Stimulated activated CD4-positive, alpha-beta T cell treated with anti-CD3 and anti-CD28 coated beads, Interleukin-1b, Interleukin-23, amount 100 ng/mL, for 24 hours (primary cell): ENCODE results near the gene NPHP4.
A peak's percentile ranks its signal among the peaks of the same experiment; 100 is the strongest.

ENCODE experiments used
- DNase-seq, 4 experiments: peaks; one replicate each; pipeline ENCODE4 v3.0.0-alpha.2; 2020; ENCODE audit warnings: low read depth in 4 of 4, low spot score in 1 of 4

The NPHP4 gene

DNA sequence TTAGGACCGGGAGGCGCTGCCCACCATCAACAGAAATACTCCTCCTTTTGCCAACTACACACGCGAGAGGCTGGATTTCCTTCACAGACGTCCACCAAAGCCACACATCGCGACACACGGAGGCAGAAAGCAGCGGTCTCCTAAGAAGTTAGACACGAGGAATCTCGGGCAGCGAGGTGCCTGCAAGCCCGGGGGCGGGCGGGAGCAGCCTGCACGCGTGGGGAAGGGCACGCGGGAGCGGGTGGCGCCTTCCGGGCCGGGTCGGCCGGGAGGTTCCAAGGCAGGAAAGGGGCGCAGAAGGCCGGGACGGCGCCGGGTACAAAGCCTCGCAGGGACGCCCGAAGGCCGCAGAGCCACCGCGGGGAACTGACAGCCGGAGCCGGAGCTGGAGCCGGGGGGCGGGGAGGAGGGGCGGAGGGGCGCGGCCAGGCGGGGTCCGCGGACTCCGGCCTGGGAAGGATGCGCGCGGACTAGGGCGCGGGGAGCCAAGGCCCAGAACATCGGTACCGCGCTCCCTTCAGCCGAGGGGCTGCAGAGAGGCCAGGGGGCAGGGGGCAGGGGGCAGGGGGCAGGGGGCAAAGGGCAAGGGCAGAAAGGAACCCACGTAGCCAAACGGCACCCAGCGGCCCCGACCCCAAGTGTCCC, 722 bp downstream of the NPHP4 start:
- peak in 1 of 4 experiments; percentile 5 for DNase-seq

- DNase-seq, result no peak
These were observed 1.3 kb downstream of the NPHP4 start for GRCh38 chr1:5990913-5991312.

GRCh38 chr1:5989731-5990271, 2.4 kb downstream of the NPHP4 start:
- DNase-seq, result no peak

DNA sequence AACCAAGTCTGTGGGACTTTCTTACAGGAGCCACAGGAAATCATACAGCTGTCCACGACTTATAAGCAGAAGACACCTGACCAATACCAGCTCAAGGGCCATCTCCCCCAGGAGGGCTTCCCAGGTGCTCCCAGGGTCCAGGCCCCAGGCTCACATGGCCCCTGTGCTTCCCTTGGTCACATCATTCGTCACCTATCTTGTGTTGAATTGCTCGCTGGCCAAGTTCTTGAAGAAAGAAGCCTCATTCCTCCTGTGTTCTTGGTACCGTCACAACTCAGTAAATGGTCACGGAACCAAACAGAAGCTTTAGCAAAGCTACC, 3.0 kb downstream of the NPHP4 start:
- no peak for DNase-seq

- no peak for DNase-seq
These were observed 3.5 kb downstream of the NPHP4 start for GRCh38 chr1:5988596-5989285.

GRCh38 chr1:5986018-5986417, 6.2 kb downstream of the NPHP4 start:
- no peak for DNase-seq

DNA sequence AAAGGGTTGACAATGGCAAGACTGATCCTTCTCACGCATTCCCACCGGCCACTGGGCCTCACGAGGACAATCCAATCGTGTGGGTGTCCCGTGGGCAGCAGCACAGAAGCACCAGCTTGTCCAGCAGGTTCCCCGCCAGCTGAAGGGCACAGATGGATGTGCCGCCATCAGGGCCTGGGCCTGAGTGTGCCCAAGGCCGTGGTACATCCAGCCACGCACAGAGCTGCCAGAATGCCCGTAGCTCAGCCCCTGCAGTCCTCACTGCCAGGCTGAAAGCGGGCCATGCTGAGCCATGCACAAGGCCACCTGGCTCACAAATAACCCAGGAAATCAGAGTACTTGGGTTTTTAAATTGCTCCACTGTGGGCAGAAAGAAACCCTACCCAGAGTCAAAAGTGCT, 7.0 kb downstream of the NPHP4 start:
- DNase-seq, result no peak

GRCh38 chr1:5983361-5984103, 8.7 kb downstream of the NPHP4 start:
- DNase-seq, result no peak

GRCh38 chr1:5982868-5983267, 9.4 kb downstream of the NPHP4 start:
- no peak for DNase-seq

- no peak for DNase-seq
These were observed 9.9 kb downstream of the NPHP4 start for GRCh38 chr1:5982276-5982675.

GRCh38 chr1:5981009-5981380, 11.2 kb downstream of the NPHP4 start:
- no peak for DNase-seq

DNA sequence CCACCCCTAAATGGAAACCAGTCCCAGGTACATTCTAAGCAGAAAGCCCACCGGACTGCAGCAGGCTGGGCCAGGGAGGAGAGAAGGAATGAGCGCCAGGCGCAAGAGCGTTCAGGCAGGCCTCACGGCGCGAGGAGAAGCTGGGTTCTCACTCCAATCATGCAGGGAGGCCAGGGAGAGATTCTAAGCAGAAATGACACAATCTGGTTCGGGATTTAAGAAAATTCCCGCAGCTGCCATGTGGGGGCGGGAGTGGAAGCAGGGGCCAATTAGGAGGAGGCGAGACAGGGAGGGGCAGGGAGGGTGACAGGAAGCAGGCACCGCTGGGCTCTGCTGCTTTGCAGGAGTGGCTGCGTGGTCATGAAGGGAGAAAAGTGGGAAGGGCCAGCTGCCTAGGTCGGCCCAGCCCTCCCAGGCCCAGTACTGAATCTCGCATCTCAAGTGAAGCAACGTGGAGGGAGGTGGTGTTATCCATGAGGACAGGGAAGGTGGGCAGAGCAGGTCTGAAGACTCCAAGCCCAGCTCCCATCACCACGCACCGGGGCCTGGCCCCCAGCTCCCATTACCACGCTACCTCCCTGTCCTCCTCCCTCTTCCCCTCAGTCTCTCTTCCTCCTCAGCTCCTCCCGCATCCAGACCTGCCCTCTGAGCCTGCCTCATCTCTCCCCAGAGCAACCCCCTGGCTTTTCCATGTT, 11.8 kb downstream of the NPHP4 start:
- DNase-seq, result no peak

DNA sequence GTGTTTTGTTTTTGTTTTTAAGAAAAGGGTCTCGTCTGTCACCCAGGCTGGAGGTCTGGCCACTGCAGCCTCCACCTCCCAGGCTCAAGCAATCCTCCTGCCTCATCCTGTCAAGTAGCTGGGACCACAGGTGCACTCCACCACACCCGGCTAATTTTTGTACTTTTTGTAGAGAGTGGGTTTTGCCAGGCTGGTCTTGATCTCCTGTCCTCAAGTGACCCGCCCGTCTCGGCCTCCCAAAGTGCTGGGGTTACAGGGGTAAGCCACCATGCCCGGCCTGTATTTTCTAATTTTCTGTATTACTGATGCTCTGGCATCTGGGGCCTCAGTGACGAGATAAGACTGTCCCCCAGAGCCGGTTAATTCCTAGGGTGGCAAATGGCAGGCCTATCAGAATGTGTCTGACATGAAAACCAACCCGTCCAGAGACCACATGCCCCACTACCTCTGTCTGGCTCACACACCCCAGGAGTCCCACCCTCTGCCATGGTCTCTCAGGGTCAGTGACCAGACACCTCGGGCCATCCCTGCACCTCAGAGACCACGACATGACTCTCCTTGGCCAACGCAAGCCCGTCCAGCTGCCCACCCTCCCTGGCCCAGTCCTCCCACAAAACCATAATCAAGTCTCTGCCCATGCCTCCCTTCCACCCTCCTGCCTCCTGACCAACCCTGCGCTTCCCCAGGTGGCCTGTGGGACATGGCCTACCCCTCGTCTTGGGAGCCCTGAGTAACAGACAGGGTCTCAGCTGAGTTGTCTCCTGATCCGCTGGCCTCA, 12.5 kb downstream of the NPHP4 start:
- DNase-seq, result no peak

DNA sequence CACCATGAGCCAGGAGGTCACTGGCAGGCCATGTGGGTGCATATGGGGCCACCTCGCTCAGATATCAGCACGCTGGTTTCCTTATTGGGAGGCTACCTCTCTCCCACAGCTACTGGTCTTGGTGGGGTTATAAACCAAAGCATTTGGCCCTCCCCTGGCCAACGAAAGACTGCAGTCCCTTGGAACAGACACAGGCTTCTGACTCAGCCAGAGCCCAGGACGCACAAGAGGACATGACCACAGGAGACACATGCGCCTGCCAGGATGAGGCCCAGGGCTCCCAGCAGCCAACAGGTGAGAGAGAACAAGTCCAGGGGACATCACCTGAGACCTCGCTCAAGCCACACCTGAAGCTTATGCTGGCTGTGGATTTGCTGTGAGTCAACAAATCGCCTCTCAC, 13.8 kb downstream of the NPHP4 start:
- DNase-seq, result no peak

- no peak for DNase-seq
These were observed 14.5 kb downstream of the NPHP4 start for GRCh38 chr1:5977494-5978444.

DNA sequence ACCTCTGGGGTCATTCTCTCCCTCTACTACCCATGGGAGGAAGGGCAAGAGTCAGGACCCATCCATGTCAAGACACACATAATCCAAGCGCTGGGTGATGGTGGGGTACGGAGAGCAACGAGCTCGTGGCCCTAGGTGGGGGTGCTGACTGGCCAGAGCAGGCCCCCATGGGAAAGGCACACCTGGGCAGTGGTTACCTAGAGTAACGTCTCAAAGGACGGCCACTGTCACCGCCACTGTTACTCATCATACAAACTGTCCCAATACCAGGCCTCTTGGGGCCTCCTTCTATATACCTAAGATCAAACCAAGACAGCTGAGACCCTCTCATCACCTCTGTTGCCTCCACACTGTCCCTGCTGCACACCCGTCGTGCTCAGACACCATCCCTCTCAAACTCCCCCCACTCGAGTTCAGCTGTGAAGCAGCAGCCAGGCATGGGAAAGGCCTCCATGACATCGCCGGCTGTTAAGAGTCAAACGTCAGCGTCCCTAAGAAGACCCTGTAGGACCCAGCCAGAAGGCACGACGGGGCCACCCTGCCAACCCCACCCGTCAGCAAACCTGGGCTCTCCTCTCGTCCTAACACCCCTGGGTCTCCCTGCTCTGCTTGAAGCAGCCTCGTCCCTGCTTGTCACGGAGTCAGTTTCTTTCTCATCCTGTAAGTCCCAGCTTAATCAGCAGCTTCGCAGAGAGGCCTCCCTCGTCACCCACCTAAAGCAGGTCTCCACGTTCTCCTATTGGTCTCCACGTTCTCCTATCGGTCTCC, 15.3 kb downstream of the NPHP4 start:
- no peak for DNase-seq

DNA sequence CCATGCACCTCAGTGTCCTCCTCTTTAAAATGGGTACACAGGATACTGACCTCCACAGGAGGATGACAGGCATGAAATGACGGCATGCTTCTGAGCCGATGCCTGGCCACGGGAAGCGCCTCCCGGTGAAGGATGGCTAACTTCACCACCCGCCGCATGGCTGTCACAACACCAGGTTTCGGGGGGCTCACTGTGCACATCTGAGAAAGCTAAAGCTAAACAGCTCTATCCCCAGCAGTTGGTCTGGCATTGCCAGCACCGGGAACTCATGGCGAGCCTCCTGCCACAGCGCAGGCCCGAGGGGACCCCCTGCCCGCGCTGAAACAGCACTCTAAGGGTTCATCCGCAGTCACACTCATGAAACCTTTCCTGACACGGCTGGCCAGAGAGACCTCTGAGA, 16.0 kb downstream of the NPHP4 start:
- DNase-seq, result no peak

DNA sequence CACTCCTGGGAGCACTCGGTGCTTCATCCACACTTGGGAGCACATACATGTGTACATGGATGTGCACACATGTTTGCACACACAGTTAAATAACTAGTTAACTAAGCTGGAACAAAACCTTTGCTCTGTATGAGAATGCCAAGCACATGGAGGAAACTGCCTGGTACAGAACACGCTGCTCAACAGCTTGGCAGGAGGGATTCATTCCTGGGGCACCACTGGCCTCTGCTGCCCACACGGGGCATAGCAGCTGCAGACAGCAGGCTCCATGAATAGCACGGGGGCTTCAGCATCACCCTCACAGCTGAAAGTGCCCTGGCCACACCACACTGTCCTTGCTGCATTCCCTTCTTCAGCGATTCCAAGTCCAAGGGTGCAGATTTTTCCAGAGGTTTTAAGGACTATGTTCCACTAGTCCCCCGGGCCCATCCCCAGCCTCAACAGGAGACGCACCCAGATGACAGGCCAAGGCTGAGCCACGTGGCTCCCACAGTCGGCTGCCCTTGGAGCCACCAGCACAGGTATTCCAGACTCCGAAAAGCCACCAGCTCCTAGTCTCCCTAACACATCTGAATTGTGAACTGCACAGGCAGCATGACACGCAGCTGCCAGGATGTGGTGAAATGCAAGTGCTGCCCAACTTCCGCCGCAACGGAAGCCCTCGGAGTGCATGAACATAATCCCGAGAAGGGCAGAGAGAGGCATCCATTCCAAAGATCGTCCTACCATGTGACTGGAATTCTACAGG, 16.9 kb downstream of the NPHP4 start:
- peak in 1 of 4 experiments; percentile 8 for DNase-seq
